ENCODE results near the gene ZNF619. TPM values are rescaled to one million over a fixed set of nuclear protein-coding genes. Genes with fewer than 3 reads are reported as not detected.
A peak's percentile ranks its signal among the peaks of the same experiment; 100 is the strongest.

ZNF619 gene
- total and polyA plus RNA-seq, 9 of the 15 experiments (the other 6 are each of a cell fraction or from before 2014, with no cell fraction given), result 1.3 to 9.1 (median 6.3) TPM

DNA sequence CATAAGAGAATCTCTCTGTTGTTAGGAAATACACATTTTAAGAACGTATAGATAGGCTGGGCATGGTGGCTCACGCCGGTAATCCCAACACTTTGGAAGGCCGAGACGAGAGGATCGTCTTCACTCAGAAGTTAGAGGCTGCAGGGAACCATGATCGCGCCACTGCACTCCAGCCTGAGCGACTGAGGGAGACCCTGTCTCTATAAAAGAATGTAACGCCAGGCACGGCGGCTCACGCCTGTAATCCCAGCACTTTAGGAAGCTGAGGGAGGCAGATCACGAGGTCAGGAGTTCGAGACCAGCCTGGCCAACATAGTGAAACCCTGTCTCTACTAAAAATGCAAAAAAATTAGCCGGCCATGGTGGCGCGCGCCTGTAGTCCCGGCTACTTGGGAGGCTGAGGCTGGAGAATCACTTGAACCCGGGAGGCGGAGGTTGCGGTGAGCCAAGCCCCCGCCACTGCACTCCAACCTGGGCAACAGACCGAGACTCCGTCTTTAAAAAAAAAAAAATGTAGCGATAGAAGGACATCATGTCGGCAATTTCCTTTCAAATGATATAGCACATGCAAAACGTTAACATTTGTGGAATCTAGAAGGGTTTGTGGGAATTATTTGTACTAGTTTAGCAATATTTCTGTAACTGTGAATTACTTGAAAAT is 20.5 kb upstream of the ZNF619 start (continued):
- TF ChIP-seq DMBX1 (CRISPR knock-in tag; IDR thresholded peaks at IDR 0.05; ENCODE audit: borderline replicate concordance) (0 out of 2 replicates have a peak, but pooled peaks have one; percentile 8), TRIM25 (IDR thresholded peaks at IDR 0.05; ENCODE audit: borderline replicate concordance) (peak; percentile 52; the same call in 1 of the 2 replicates), TSC22D4 (tag; IDR thresholded peaks at IDR 0.05) (no peak), KDM4B (IDR thresholded peaks at IDR 0.05; ENCODE audit: borderline replicate concordance in 2 of 2, low read depth in 1 of 2) (no peak), MAZ (CRISPR knock-in tag; conservative IDR thresholded peaks at IDR 0.05 in 1 of 2, IDR thresholded peaks at IDR 0.05 in 1 of 2) (peak in 1 of 2 experiments; percentile 11; a peak in 1 of 4 replicates), ZBTB2 (IDR thresholded peaks at IDR 0.05) (no peak), CHD1 (IDR thresholded peaks at IDR 0.05; ENCODE audit: low read length) (peak; percentile 64), ZNF395 (CRISPR knock-in tag; IDR thresholded peaks at IDR 0.05) (0 out of 2 replicates have a peak, but pooled peaks have one; percentile 15), BCOR (IDR thresholded peaks at IDR 0.05) (peak; percentile 57; the same call in 1 of the 2 replicates), CREB3 (tag; conservative IDR thresholded peaks at IDR 0.05; ENCODE audit: low read depth) (0 out of 2 replicates have a peak, but pooled peaks have one; percentile 29)
- TF ChIP-seq, protein P1, sequence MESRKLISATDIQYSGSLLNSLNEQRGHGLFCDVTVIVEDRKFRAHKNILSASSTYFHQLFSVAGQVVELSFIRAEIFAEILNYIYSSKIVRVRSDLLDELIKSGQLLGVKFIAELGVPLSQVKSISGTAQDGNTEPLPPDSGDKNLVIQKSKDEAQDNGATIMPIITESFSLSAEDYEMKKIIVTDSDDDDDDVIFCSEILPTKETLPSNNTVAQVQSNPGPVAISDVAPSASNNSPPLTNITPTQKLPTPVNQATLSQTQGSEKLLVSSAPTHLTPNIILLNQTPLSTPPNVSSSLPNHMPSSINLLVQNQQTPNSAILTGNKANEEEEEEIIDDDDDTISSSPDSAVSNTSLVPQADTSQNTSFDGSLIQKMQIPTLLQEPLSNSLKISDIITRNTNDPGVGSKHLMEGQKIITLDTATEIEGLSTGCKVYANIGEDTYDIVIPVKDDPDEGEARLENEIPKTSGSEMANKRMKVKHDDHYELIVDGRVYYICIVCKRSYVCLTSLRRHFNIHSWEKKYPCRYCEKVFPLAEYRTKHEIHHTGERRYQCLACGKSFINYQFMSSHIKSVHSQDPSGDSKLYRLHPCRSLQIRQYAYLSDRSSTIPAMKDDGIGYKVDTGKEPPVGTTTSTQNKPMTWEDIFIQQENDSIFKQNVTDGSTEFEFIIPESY (CRISPR knock-in tag; IDR thresholded peaks at IDR 0.05), result peak; percentile 55

Measured in K562 (cell line).